HEK293 (cell line): Measurements from ENCODE around the gene AIMP2.

ENCODE experiments used
- ZBTB20 ChIP-seq: fragments of 450-650 bp; formaldehyde crosslinking; IDR thresholded peaks from 2 replicates; pipeline ENCODE4 v1.5.1; 2016; ENCODE audit warnings: missing biosample characterization, missing genetic modification characterization
- ZNF350 ChIP-seq: fragments of 450-650 bp; formaldehyde crosslinking; IDR thresholded peaks from 2 replicates; pipeline ENCODE4 v1.5.0; 2017; ENCODE audit warnings: missing biosample characterization, mild to moderate bottlenecking, missing genetic modification characterization
- TF ChIP-seq, protein P1 (sequence below): fragments of 450-650 bp; formaldehyde crosslinking; IDR thresholded peaks from 2 replicates; pipeline ENCODE4 v1.5.1; 2016; ENCODE audit warnings: missing biosample characterization, missing genetic modification characterization
- TF ChIP-seq, protein P2 (sequence below): fragments of 450-650 bp; formaldehyde crosslinking; IDR thresholded peaks from 2 replicates; pipeline ENCODE4 v1.5.1; 2016; ENCODE audit warnings: missing biosample characterization, missing genetic modification characterization, low read depth

DNA sequence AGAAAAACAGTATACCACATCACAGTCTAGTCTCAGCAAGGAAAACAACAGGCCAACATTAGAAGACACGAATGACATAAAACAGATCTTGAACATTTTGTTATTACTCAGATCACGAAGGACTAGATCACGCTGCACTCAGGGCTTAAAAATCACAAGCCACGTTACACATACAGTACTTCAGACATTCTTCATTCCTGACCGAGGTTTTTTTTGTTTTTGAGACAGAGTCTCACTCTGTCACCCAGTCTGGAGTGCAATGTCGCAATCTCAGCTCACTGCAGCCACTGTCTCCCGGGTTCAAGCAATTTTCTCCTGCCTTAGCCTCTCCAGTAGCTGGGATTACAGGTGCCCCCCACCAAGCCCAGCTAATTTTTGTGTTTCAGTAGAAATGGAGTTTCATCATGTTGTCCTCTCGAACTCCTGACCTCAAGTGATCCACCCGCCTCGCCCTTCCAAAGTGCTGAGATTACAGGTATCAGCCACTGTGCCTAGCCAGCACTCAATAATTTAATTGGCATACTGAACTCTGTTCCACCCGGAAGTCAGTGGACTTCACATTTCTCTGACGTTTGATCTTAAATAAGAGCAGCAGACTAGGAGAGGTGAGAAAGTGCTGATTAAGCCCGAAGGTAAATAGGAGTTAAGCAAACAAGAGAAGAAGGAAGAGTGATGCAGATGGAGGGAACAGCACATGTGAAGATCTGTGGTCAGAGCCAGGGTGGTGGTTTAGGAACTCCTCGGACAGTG is 3.5 kb downstream of the AIMP2 start:
- TF ChIP-seq, protein P1, sequence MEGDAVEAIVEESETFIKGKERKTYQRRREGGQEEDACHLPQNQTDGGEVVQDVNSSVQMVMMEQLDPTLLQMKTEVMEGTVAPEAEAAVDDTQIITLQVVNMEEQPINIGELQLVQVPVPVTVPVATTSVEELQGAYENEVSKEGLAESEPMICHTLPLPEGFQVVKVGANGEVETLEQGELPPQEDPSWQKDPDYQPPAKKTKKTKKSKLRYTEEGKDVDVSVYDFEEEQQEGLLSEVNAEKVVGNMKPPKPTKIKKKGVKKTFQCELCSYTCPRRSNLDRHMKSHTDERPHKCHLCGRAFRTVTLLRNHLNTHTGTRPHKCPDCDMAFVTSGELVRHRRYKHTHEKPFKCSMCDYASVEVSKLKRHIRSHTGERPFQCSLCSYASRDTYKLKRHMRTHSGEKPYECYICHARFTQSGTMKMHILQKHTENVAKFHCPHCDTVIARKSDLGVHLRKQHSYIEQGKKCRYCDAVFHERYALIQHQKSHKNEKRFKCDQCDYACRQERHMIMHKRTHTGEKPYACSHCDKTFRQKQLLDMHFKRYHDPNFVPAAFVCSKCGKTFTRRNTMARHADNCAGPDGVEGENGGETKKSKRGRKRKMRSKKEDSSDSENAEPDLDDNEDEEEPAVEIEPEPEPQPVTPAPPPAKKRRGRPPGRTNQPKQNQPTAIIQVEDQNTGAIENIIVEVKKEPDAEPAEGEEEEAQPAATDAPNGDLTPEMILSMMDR (tag by site-specific recombination): no peak
- TF ChIP-seq ZBTB20 (tag by site-specific recombination): no peak
- TF ChIP-seq ZNF350 (tag by site-specific recombination): no peak
- TF ChIP-seq, protein P2, sequence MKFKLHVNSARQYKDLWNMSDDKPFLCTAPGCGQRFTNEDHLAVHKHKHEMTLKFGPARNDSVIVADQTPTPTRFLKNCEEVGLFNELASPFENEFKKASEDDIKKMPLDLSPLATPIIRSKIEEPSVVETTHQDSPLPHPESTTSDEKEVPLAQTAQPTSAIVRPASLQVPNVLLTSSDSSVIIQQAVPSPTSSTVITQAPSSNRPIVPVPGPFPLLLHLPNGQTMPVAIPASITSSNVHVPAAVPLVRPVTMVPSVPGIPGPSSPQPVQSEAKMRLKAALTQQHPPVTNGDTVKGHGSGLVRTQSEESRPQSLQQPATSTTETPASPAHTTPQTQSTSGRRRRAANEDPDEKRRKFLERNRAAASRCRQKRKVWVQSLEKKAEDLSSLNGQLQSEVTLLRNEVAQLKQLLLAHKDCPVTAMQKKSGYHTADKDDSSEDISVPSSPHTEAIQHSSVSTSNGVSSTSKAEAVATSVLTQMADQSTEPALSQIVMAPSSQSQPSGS: no peak
